Measurements from ENCODE around the gene ABCC1. TPM values are rescaled to one million over a fixed set of nuclear protein-coding genes. Genes with fewer than 3 reads are reported as not detected.
A peak's percentile ranks its signal among the peaks of the same experiment; 100 is the strongest.

ABCC1 gene
- 84.0 TPM for polyA plus RNA-seq (2012; ENCODE audit: insufficient read depth, insufficient read length, low read depth)

DNA sequence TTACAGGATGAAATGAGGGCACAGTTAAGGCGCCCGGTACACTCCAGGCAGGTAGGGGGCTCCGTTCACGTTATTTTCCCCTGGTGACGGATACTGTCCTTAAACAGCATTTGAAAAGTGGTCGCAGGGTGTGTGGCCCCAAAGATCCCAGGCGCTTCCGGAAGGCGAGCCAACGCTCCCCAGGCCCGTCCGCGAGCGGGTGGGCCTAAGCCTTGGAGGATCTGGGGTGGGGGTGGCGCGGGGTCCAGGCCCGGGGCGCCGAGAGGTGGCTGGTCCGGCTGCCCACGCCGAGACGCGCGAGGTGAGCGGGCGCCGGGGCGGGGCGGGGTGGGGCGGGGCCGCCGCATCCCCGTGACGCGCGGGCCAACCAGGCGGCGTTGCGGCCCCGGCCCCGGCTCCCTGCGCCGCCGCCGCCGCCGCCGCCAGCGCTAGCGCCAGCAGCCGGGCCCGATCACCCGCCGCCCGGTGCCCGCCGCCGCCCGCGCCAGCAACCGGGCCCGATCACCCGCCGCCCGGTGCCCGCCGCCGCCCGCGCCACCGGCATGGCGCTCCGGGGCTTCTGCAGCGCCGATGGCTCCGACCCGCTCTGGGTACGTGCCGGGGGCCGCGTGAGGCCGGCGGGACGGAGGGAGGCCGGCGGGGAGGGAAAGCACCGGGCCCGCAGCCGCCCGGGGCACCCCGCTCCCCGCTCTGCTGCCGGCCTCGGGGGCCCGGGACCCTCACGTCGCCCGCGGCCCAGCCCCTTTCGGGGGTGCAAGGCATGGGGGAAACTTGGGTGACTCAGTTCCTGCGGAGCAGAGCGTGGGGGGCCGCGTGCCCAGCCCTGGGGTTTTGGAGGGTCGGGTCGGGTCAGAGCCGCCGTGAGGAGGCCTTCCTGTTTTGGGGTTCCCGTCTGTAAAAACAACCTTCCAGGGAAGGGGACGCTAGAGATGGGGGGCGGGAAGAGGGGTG lies at the start of gene ABCC1:
TSS of gene ABCC1 (plus strand) at position 407 of the 951 bp plus-strand sequence. CDS start at position 543, 136 bp downstream.
- peak; percentile 64 for DNase-seq
- Histone ChIP-seq H3K4me1 (no peaks in the 10 kb centered on the region; the same call in 1 of the 2 replicates), H3K36me3 (peaks cover 2% of the 10 kb centered on the region; the same call in 1 of the 2 replicates), H3K4me3 (ENCODE audit: low read depth, low read length) (peak within 1 kb of the TSS; percentile 68), H3K9me3 (no peaks in the 10 kb centered on the region), H3K27me3 (no peaks in the 10 kb centered on the region)
- TF ChIP-seq, protein P1, sequence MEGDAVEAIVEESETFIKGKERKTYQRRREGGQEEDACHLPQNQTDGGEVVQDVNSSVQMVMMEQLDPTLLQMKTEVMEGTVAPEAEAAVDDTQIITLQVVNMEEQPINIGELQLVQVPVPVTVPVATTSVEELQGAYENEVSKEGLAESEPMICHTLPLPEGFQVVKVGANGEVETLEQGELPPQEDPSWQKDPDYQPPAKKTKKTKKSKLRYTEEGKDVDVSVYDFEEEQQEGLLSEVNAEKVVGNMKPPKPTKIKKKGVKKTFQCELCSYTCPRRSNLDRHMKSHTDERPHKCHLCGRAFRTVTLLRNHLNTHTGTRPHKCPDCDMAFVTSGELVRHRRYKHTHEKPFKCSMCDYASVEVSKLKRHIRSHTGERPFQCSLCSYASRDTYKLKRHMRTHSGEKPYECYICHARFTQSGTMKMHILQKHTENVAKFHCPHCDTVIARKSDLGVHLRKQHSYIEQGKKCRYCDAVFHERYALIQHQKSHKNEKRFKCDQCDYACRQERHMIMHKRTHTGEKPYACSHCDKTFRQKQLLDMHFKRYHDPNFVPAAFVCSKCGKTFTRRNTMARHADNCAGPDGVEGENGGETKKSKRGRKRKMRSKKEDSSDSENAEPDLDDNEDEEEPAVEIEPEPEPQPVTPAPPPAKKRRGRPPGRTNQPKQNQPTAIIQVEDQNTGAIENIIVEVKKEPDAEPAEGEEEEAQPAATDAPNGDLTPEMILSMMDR (IDR thresholded peaks at IDR 0.05; ENCODE audit: low read depth, low read length): 0 out of 2 replicates have a peak, but pooled peaks have one; percentile 11

DNA sequence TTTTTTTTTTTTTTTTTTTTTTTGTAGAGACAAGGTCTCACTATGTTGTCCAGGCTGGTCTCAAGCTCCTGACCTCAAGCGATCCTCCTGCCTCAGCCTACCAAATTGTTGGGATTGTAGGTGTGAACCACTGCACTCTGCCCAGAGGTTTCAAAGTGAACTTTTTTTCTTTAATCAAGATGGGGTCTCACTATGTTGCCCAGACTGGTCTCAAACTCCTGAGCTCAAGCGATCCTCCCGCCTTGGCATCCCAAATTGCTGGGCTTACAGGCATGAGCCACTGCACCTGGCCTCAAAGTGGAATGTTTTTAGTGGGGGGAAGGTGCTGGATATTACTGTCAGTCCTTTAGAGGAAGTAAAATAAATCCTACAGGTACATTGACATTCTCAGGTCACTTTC lies 49.1 kb upstream of the ABCC1 start:
- Histone ChIP-seq H3K36me3 (no peaks in the 10 kb centered on the region), H3K4me1 (no peaks in the 10 kb centered on the region), H3K9me3 (no peaks in the 10 kb centered on the region), H3K4me3 (ENCODE audit: low read depth, low read length) (no peak overlapping the region), H3K27me3 (no peaks in the 10 kb centered on the region)
- TF ChIP-seq, protein P1 (IDR thresholded peaks at IDR 0.05; ENCODE audit: low read depth, low read length): no peak
- no peak for DNase-seq

DNA sequence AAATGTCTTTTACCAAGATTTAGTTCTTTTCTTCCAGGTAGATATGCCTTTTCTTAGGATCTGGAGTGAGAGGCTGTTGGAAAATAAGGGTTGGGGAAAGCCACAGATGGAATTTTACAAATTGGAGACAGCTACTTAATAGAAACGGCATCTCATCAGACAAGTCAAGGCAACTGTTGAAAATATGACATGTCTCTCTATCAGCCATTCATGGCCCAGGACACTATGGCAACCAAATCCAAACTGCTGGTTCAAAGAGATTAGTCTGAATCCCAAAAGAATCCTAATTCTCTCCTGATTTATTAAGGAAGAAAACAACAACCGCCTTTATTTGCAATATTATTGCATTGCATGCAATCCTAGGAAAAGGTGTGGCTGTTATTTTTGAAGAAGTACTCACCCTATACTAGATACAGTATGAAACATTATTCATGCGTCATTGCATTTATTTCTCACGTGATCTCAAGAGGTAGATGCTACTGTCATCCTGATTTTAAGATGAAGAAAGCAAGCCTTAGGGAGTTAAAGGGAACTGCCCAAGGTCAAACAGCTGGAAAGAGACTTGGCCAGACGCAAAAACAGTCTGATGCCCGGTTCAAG lies 48.4 kb upstream of the ABCC1 start:
- Histone ChIP-seq H3K4me3 (ENCODE audit: low read depth, low read length) (no peak overlapping the region), H3K36me3 (no peaks in the 10 kb centered on the region), H3K4me1 (no peaks in the 10 kb centered on the region), H3K27me3 (no peaks in the 10 kb centered on the region), H3K9me3 (no peaks in the 10 kb centered on the region)
- TF ChIP-seq, protein P1 (IDR thresholded peaks at IDR 0.05; ENCODE audit: low read depth, low read length): no peak
- DNase-seq: no peak

DNA sequence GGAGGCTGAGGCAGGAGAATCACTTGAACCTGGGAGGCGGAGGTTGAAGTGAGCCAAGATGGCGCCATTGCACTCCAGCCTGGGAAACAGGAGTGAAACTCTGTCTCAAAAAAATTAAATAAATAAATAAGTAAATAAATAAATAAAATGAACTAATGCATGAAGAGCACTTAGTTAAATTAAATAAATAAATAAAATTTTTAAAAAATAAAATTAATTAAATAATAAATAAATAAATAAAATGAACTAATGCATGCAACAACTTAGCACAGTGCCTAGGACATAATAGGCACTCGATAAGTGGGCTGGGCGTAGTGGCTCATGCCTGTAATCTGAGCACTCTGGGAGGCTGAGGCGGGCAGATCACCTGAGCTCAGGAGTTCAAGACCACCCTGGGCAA lies 45.5 kb upstream of the ABCC1 start:
- no peaks in the 10 kb centered on the region for H3K36me3 ChIP-seq
- H3K9me3 ChIP-seq: no peaks in the 10 kb centered on the region
- no peak overlapping the region for H3K4me3 ChIP-seq (ENCODE audit: low read depth, low read length)
- no peaks in the 10 kb centered on the region for H3K4me1 ChIP-seq
- no peak for DNase-seq
- TF ChIP-seq, protein P1 (IDR thresholded peaks at IDR 0.05; ENCODE audit: low read depth, low read length): no peak
- H3K27me3 ChIP-seq: no peaks in the 10 kb centered on the region

DNA sequence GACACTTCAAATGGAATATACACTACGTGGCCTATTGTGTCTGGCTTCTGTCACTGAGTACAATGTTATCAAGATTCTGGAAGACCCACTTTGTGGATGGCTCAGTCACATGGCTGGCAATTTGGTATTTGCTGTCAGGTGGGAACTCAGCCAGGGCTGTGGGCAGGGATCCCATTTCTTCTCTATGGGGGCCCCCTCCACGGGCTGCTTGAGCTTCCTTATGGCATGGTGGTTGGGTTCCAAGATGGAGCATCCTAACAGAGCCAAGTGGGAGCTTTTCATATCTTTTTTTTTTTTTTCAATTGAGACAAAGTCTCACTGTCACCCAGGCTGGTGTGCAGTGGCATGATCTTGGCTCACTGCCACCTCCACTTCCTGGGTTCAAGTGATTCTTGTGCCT lies 43.0 kb upstream of the ABCC1 start:
- H3K4me1 ChIP-seq: no peaks in the 10 kb centered on the region; the same call in 1 of the 2 replicates
- H3K36me3 ChIP-seq: no peaks in the 10 kb centered on the region
- TF ChIP-seq, protein P1 (IDR thresholded peaks at IDR 0.05; ENCODE audit: low read depth, low read length): no peak
- H3K27me3 ChIP-seq: no peaks in the 10 kb centered on the region
- DNase-seq: peak; percentile 32
- H3K9me3 ChIP-seq: no peaks in the 10 kb centered on the region
- no peak overlapping the region for H3K4me3 ChIP-seq (ENCODE audit: low read depth, low read length)
